GM21526 (cell line): Measurements from ENCODE around the gene CDK6.

Source experiments
- ATAC-seq: cut with Tn5 transposase; IDR thresholded peaks from one replicate; pipeline ENCODE4 v1.9.1; 2021; ENCODE audit warnings: moderate library complexity; ENCODE audit not compliant: unreplicated experiment, low FRiP score

Gene CDK6

GRCh38 chr7:92830027-92830426, 6.3 kb downstream of the CDK6 start:
- ATAC-seq: no peak

GRCh38 chr7:92827464-92828120, 8.8 kb downstream of the CDK6 start:
- ATAC-seq: no peak

GRCh38 chr7:92826258-92826938, 10.0 kb downstream of the CDK6 start:
- no peak for ATAC-seq

GRCh38 chr7:92824901-92825480, 11.4 kb downstream of the CDK6 start:
- ATAC-seq: no peak

- ATAC-seq: no peak
Observed at GRCh38 chr7:92824450-92824849, 11.9 kb downstream of the CDK6 start.

- ATAC-seq: no peak
Observed at GRCh38 chr7:92823042-92823441, 13.3 kb downstream of the CDK6 start.

GRCh38 chr7:92820191-92820590, 16.2 kb downstream of the CDK6 start:
- ATAC-seq: no peak

- ATAC-seq: no peak
Observed at GRCh38 chr7:92817398-92817797, 19.0 kb downstream of the CDK6 start.

GRCh38 chr7:92815412-92815811, 21.0 kb downstream of the CDK6 start:
- ATAC-seq: no peak

- ATAC-seq: peak; percentile 49
Observed at GRCh38 chr7:92813390-92814024, 22.9 kb downstream of the CDK6 start.

GRCh38 chr7:92811158-92811557, 25.2 kb downstream of the CDK6 start:
- no peak for ATAC-seq

GRCh38 chr7:92809760-92810573, 26.4 kb downstream of the CDK6 start:
- ATAC-seq: peak; percentile 80

GRCh38 chr7:92809397-92809759, 27.0 kb downstream of the CDK6 start:
- peak; percentile 30 for ATAC-seq

GRCh38 chr7:92808635-92809034, 27.7 kb downstream of the CDK6 start:
- no peak for ATAC-seq

GRCh38 chr7:92808006-92808405, 28.4 kb downstream of the CDK6 start:
- no peak for ATAC-seq

GRCh38 chr7:92806496-92806895, 29.9 kb downstream of the CDK6 start:
- ATAC-seq: no peak

GRCh38 chr7:92802406-92802805, 34.0 kb downstream of the CDK6 start:
- ATAC-seq: no peak

GRCh38 chr7:92799446-92800211, 36.7 kb downstream of the CDK6 start:
- no peak for ATAC-seq

- no peak for ATAC-seq
Observed at GRCh38 chr7:92798517-92799249, 37.7 kb downstream of the CDK6 start.
